Panc1 (cell line): ENCODE results near the gene AMN1.

Experiments used
- POLR2AphosphoS5 ChIP-seq: IDR thresholded peaks from 2 replicates; pipeline ENCODE4 v1.6.1; 2012; ENCODE audit warnings: mild to moderate bottlenecking, low read depth, low read length, moderate library complexity
- SIN3A ChIP-seq: IDR thresholded peaks from 2 replicates; pipeline ENCODE4 v1.6.1; 2012; ENCODE audit warnings: low read depth, mild to moderate bottlenecking, low read length, moderate library complexity, borderline replicate concordance; ENCODE audit not compliant: insufficient read depth
- TF ChIP-seq, protein P1 (sequence below): fragments of 450-650 bp; IDR thresholded peaks from 2 replicates; pipeline ENCODE4 v1.5.1; 2017; ENCODE audit warnings: mild to moderate bottlenecking
- TF ChIP-seq, protein P2 (sequence below), 2 experiments: IDR thresholded peaks; 2 replicates each; pipeline ENCODE4 v1.6.1; 2011 to 2012; ENCODE audit warnings: low read depth in 2 of 2, control low read depth in 1 of 2, low read length in 1 of 2, mild to moderate bottlenecking in 1 of 2, moderate library complexity in 1 of 2; ENCODE audit not compliant: insufficient read depth in 1 of 2

DNA sequence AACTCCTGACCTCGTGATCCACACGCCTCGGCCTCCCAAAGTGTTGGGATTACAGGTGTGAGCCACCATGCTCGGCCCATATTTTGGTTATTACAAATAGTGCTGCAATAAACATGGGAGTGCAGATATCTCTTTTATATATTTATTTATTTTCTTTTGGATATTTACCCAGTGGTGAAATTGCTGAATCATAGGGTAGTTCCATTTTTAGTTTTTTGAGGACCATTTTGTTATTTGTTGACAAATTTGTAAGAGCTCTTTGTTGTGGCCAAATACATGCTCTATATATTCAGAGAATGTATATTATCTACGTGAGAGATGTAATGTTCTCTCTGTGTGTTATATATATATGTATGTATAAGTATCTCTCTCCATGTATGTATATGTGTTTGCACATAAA lies 15.9 kb downstream of the AMN1 start:
- TF ChIP-seq, protein P1, sequence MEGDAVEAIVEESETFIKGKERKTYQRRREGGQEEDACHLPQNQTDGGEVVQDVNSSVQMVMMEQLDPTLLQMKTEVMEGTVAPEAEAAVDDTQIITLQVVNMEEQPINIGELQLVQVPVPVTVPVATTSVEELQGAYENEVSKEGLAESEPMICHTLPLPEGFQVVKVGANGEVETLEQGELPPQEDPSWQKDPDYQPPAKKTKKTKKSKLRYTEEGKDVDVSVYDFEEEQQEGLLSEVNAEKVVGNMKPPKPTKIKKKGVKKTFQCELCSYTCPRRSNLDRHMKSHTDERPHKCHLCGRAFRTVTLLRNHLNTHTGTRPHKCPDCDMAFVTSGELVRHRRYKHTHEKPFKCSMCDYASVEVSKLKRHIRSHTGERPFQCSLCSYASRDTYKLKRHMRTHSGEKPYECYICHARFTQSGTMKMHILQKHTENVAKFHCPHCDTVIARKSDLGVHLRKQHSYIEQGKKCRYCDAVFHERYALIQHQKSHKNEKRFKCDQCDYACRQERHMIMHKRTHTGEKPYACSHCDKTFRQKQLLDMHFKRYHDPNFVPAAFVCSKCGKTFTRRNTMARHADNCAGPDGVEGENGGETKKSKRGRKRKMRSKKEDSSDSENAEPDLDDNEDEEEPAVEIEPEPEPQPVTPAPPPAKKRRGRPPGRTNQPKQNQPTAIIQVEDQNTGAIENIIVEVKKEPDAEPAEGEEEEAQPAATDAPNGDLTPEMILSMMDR: no peak
- TF ChIP-seq, protein P2, sequence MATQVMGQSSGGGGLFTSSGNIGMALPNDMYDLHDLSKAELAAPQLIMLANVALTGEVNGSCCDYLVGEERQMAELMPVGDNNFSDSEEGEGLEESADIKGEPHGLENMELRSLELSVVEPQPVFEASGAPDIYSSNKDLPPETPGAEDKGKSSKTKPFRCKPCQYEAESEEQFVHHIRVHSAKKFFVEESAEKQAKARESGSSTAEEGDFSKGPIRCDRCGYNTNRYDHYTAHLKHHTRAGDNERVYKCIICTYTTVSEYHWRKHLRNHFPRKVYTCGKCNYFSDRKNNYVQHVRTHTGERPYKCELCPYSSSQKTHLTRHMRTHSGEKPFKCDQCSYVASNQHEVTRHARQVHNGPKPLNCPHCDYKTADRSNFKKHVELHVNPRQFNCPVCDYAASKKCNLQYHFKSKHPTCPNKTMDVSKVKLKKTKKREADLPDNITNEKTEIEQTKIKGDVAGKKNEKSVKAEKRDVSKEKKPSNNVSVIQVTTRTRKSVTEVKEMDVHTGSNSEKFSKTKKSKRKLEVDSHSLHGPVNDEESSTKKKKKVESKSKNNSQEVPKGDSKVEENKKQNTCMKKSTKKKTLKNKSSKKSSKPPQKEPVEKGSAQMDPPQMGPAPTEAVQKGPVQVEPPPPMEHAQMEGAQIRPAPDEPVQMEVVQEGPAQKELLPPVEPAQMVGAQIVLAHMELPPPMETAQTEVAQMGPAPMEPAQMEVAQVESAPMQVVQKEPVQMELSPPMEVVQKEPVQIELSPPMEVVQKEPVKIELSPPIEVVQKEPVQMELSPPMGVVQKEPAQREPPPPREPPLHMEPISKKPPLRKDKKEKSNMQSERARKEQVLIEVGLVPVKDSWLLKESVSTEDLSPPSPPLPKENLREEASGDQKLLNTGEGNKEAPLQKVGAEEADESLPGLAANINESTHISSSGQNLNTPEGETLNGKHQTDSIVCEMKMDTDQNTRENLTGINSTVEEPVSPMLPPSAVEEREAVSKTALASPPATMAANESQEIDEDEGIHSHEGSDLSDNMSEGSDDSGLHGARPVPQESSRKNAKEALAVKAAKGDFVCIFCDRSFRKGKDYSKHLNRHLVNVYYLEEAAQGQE (IDR thresholded peaks at IDR 0.05; ENCODE audit: insufficient read depth in 1 of 2, low read depth in 2 of 2, low read length in 1 of 2): no peak
- TF ChIP-seq POLR2AphosphoS5 (no peak), SIN3A (no peak)
